Activated T-cell treated with anti-CD3 and anti-CD28 coated beads, Interleukin-2, amount 50 U/mL, for 4 hours (primary cell): ENCODE results near the gene DNAL1. TPM values are rescaled to one million over a fixed set of nuclear protein-coding genes. Genes with fewer than 3 reads are reported as not detected.

Experiments
- ATAC-seq, 2 donors: fragments of 200-7000 bp; cut with Tn5 transposase; one replicate each; pipeline ENCODE4 v1.10.0; 2021
- DNase-seq: peaks from one replicate; pipeline ENCODE4 v3.0.0-alpha.2; 2020
- H3K27me3 Mint-ChIP-seq: one replicate; pipeline ENCODE4 v1.8.0; 2021; ENCODE audit warnings: low read depth, mixed read lengths
- H3K36me3 Mint-ChIP-seq: one replicate; pipeline ENCODE4 v1.8.0; 2022; ENCODE audit warnings: mixed read lengths; ENCODE audit not compliant: insufficient read depth
- H3K4me1 Mint-ChIP-seq: one replicate; pipeline ENCODE4 v1.8.0; 2021; ENCODE audit warnings: low read depth, mixed read lengths
- H3K4me3 Mint-ChIP-seq: one replicate; pipeline ENCODE4 v1.8.0; 2021; ENCODE audit warnings: mild to moderate bottlenecking, moderate library complexity, mixed read lengths
- H3K9me3 Mint-ChIP-seq: one replicate; pipeline ENCODE4 v1.8.0; 2021; ENCODE audit warnings: mixed read lengths
- total RNA-seq, 3 donors: library from RNA; stranded (reverse); gene quantifications; one replicate each; pipeline ENCODE4 v1.2.1, GENCODE V29; 2021

DNAL1 gene, protein sequence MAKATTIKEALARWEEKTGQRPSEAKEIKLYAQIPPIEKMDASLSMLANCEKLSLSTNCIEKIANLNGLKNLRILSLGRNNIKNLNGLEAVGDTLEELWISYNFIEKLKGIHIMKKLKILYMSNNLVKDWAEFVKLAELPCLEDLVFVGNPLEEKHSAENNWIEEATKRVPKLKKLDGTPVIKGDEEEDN
- 10 to 100 TPM in 1 of 3 donors, 1 to 10 TPM in 2; 7.0 to 10.8 (median 9.7) TPM for total RNA-seq

DNA sequence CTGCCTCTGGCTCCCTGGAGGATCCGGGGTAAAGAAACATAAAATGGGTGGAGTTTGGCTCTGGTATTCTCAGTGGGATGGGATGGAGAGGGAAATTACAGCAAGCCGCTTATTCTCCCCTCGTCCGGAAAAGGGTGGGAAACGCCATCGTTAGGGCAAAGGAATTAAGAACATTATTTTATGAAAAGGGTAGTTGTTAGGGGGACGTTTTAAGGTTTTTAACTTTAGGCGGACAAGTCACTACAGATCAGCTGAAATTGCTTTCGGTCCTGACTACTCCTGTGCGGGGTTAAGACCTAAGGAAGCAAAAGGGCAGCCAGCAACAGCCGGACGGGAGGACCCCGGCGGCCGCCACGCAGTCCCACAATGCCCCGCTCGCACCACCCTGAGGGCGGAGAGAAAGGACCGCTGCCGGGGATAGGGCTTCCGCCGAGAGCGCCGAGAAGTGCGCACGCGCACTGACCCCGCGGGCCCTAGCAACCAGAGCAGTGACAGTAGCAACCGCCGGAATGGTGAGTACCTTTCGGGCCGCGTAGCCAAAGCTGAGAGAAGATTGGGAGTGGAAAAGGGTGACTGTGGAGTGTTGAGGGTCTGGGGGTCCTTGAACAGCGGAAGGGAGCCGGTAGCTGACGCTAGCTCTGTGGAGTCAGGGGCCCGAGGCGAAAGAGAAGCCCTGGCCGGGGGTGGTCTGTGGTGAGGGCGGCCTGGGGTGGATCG is at the start of gene DNAL1:
TSS of gene DNAL1 (plus strand) at position 456 of the 717 bp plus-strand sequence. CDS start at position 510, 54 bp downstream.
- Mint-ChIP-seq H3K4me1 (peaks cover 16% of the 10 kb centered on the region), H3K4me3 (peak within 1 kb of the TSS; percentile 89), H3K9me3 (no peaks in the 10 kb centered on the region), H3K27me3 (no peaks in the 10 kb centered on the region), H3K36me3 (no peaks in the 10 kb centered on the region)
- DNase-seq (peak; percentile 88), ATAC-seq (peak; percentile 100)

- Mint-ChIP-seq H3K4me3 (no peak overlapping the region), H3K27me3 (no peaks in the 10 kb centered on the region), H3K36me3 (no peaks in the 10 kb centered on the region), H3K9me3 (no peaks in the 10 kb centered on the region), H3K4me1 (no peaks in the 10 kb centered on the region)
- no peak for ATAC-seq
- DNase-seq: no peak
These were observed 45.3 kb upstream of the DNAL1 start for GRCh38 chr14:73599499-73599898.

GRCh38 chr14:73602994-73603393 is 41.8 kb upstream of the DNAL1 start:
- H3K9me3 Mint-ChIP-seq: no peaks in the 10 kb centered on the region
- H3K36me3 Mint-ChIP-seq: no peaks in the 10 kb centered on the region
- H3K4me3 Mint-ChIP-seq: no peak overlapping the region
- peaks cover 4% of the 10 kb centered on the region for H3K27me3 Mint-ChIP-seq
- DNase-seq (no peak), ATAC-seq (no peak)
- no peaks in the 10 kb centered on the region for H3K4me1 Mint-ChIP-seq

DNA sequence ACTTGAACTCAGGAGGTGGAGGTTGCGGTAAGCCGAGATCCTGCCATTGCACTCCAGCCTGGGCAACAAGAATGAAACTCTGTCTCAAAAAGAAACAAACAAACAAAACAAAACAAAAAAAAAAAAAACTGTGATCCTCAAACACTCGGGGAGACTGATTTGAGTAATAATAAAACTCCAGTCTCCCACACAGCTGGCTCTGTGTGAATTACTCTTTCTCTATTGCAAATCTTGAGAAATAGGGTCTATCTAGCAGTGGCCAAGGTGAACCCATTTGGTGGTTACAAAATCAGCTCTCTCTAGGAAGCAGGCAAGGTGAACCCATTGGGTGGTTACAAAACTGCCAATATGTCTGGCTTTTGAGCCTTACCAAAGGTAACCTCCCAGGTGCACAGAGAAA is 38.5 kb upstream of the DNAL1 start:
- ATAC-seq: no peak
- H3K4me3 Mint-ChIP-seq: no peak overlapping the region

DNA sequence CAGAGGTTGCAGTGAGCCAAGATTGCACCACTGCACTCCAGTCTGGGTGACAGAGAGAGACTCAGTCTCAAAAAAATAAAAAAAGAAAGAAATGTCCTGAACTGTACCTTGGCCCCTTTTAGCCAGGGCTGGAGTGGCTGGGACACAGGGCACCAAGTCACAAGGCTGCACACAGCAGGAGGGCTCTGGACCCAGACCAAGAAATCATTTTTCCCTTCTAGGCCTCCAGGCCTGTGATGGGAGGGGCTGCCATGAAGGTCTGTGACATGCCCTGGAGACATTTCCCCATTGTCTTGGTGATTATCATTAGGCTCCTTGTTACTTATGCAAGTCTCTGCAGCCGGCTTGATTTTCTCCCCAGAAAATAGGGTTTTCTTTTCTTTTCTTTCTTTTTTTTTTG is 37.5 kb upstream of the DNAL1 start:
- Mint-ChIP-seq H3K27me3 (peaks cover 7% of the 10 kb centered on the region), H3K4me1 (no peaks in the 10 kb centered on the region), H3K4me3 (no peak overlapping the region), H3K36me3 (no peaks in the 10 kb centered on the region), H3K9me3 (no peaks in the 10 kb centered on the region)
- DNase-seq (no peak), ATAC-seq (no peak)

More for the DNA sequence above, 38.5 kb upstream of the DNAL1 start:
- H3K36me3 Mint-ChIP-seq: no peaks in the 10 kb centered on the region
- no peaks in the 10 kb centered on the region for H3K9me3 Mint-ChIP-seq
- no peak for DNase-seq
- peaks cover 7% of the 10 kb centered on the region for H3K27me3 Mint-ChIP-seq
- no peaks in the 10 kb centered on the region for H3K4me1 Mint-ChIP-seq

GRCh38 chr14:73610687-73611086 is 34.1 kb upstream of the DNAL1 start:
- H3K4me1 Mint-ChIP-seq: peaks cover 2% of the 10 kb centered on the region
- ATAC-seq (no peak), DNase-seq (no peak)
- H3K27me3 Mint-ChIP-seq: peaks cover 7% of the 10 kb centered on the region
- H3K36me3 Mint-ChIP-seq: no peaks in the 10 kb centered on the region
- no peaks in the 10 kb centered on the region for H3K9me3 Mint-ChIP-seq
- H3K4me3 Mint-ChIP-seq: no peak overlapping the region

- peak; percentile 85 to 86 for ATAC-seq
- peak within 1 kb of the TSS; percentile 82 for H3K4me3 Mint-ChIP-seq
- peaks cover 2% of the 10 kb centered on the region for H3K4me1 Mint-ChIP-seq
- peaks cover 4% of the 10 kb centered on the region for H3K27me3 Mint-ChIP-seq
- peak; percentile 49 for DNase-seq
- no peaks in the 10 kb centered on the region for H3K9me3 Mint-ChIP-seq
- H3K36me3 Mint-ChIP-seq: no peaks in the 10 kb centered on the region
These were observed 32.3 kb upstream of the DNAL1 start, which contains the start of gene ACOT6 for GRCh38 chr14:73612339-73613045. TSS of gene ACOT6 (plus strand) at chr14:73612517. CDS start at chr14:73612572, 55 bp downstream.

GRCh38 chr14:73613046-73613383 is 31.8 kb upstream of the DNAL1 start:
- Mint-ChIP-seq H3K4me3 (peak overlapping the region; percentile 82), H3K9me3 (no peaks in the 10 kb centered on the region), H3K27me3 (peaks cover 3% of the 10 kb centered on the region), H3K36me3 (no peaks in the 10 kb centered on the region), H3K4me1 (peaks cover 2% of the 10 kb centered on the region)
- ATAC-seq (peak in 1 of 2 donors; percentile 12), DNase-seq (no peak)

- H3K4me3 Mint-ChIP-seq: peak overlapping the region; percentile 82
- no peaks in the 10 kb centered on the region for H3K9me3 Mint-ChIP-seq
- no peaks in the 10 kb centered on the region for H3K36me3 Mint-ChIP-seq
- H3K4me1 Mint-ChIP-seq: peaks cover 2% of the 10 kb centered on the region
- ATAC-seq: no peak
- no peaks in the 10 kb centered on the region for H3K27me3 Mint-ChIP-seq
- DNase-seq: no peak
These were observed 31.3 kb upstream of the DNAL1 start for GRCh38 chr14:73613419-73613963.

- Mint-ChIP-seq H3K36me3 (no peaks in the 10 kb centered on the region), H3K27me3 (no peaks in the 10 kb centered on the region), H3K4me1 (peaks cover 2% of the 10 kb centered on the region), H3K4me3 (no peak overlapping the region), H3K9me3 (no peaks in the 10 kb centered on the region)
- ATAC-seq (no peak), DNase-seq (no peak)
These were observed 28.0 kb upstream of the DNAL1 start for GRCh38 chr14:73616831-73617230.

- no peaks in the 10 kb centered on the region for H3K27me3 Mint-ChIP-seq
- ATAC-seq (no peak), DNase-seq (no peak)
- H3K4me1 Mint-ChIP-seq: no peaks in the 10 kb centered on the region
- no peaks in the 10 kb centered on the region for H3K36me3 Mint-ChIP-seq
- no peak overlapping the region for H3K4me3 Mint-ChIP-seq
- no peaks in the 10 kb centered on the region for H3K9me3 Mint-ChIP-seq
These were observed 25.3 kb upstream of the DNAL1 start for GRCh38 chr14:73619524-73619923.

- DNase-seq (no peak), ATAC-seq (no peak)
- Mint-ChIP-seq H3K36me3 (no peaks in the 10 kb centered on the region), H3K4me1 (no peaks in the 10 kb centered on the region), H3K4me3 (no peak overlapping the region), H3K27me3 (no peaks in the 10 kb centered on the region), H3K9me3 (no peaks in the 10 kb centered on the region)
These were observed 24.5 kb upstream of the DNAL1 start for GRCh38 chr14:73620268-73620667.

DNA sequence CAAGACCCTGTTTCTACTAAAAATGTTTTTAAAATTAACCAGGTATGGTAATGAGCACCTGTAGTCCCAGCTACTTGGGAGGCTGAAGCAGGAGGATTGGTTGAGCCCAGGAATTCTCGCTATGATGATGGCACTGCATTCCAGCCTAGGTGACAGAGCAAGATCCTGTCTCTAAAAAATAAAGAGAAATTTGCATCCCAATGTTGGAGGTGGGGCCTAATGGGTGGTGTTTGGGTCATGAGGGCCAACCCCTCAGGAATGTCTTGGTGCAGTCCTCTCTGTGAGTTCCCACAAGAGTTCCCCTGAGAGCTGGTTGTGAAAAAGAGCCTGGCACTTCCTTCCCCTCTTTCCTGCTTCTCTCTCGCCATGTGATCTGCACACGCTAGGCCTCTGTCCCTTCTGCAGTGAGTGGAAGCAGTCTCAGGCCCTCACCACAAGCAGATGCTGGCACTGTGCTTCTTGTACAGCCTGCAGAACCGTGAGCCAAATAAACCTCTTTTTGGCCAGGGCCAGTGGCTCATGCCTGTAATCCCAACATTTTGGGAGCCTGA is 21.2 kb upstream of the DNAL1 start:
- Mint-ChIP-seq H3K27me3 (no peaks in the 10 kb centered on the region), H3K9me3 (no peaks in the 10 kb centered on the region)

GRCh38 chr14:73625706-73626105 is 19.1 kb upstream of the DNAL1 start:
- no peak overlapping the region for H3K4me3 Mint-ChIP-seq
- ATAC-seq: no peak
- no peaks in the 10 kb centered on the region for H3K27me3 Mint-ChIP-seq
- no peaks in the 10 kb centered on the region for H3K4me1 Mint-ChIP-seq
- DNase-seq: no peak
- H3K9me3 Mint-ChIP-seq: no peaks in the 10 kb centered on the region
- H3K36me3 Mint-ChIP-seq: no peaks in the 10 kb centered on the region

More for the DNA sequence above, 21.2 kb upstream of the DNAL1 start:
- DNase-seq (no peak), ATAC-seq (no peak)
- no peaks in the 10 kb centered on the region for H3K36me3 Mint-ChIP-seq
- no peaks in the 10 kb centered on the region for H3K4me1 Mint-ChIP-seq
- no peak overlapping the region for H3K4me3 Mint-ChIP-seq
